Karpas-422 (cell line): ENCODE data around the gene DNM2. TPM values are rescaled to one million over a fixed set of nuclear protein-coding genes. Genes with fewer than 3 reads are reported as not detected.

Source experiments
- DNase-seq: peaks from one replicate; pipeline ENCODE4 v3.0.0-alpha.2; 2015
- H2AFZ ChIP-seq: fragments of 200-600 bp; sonication (generic); 2 replicates; pipeline ENCODE4 v1.6.1; 2014; ENCODE audit warnings: antibody characterized with exemption, low read length, mixed read lengths
- H3K27ac ChIP-seq: fragments of 200-600 bp; sonication (generic); 2 replicates; pipeline ENCODE4 v1.5.1; 2014; ENCODE audit warnings: mild to moderate bottlenecking, low read length, moderate library complexity
- H3K27me3 ChIP-seq: fragments of 200-600 bp; sonication (generic); 2 replicates; pipeline ENCODE4 v1.6.1; 2014; ENCODE audit warnings: low read length, mixed read lengths
- H3K36me3 ChIP-seq: fragments of 200-600 bp; sonication (generic); 2 replicates; pipeline ENCODE4 v1.6.1; 2014; ENCODE audit warnings: low read length, mixed read lengths; ENCODE audit not compliant: insufficient read depth
- H3K4me1 ChIP-seq: fragments of 200-600 bp; sonication (generic); 2 replicates; pipeline ENCODE4 v1.6.1; 2014; ENCODE audit warnings: mild to moderate bottlenecking, low read length, mixed read lengths
- H3K4me2 ChIP-seq: fragments of 200-600 bp; sonication (generic); 2 replicates; pipeline ENCODE4 v1.6.1; 2014; ENCODE audit warnings: low read length, low read depth, mild to moderate bottlenecking; ENCODE audit not compliant: poor library complexity, severe bottlenecking
- H3K4me3 ChIP-seq: fragments of 200-600 bp; sonication (generic); 2 replicates; pipeline ENCODE4 v1.5.1; 2014; ENCODE audit warnings: mild to moderate bottlenecking, antibody characterized with exemption, low read length, mixed read lengths
- H3K79me2 ChIP-seq: fragments of 200-600 bp; sonication (generic); 2 replicates; pipeline ENCODE4 v1.6.1; 2014; ENCODE audit warnings: mild to moderate bottlenecking, low read length, mixed read lengths
- H3K9ac ChIP-seq: fragments of 200-600 bp; sonication (generic); 2 replicates; pipeline ENCODE4 v1.6.0; 2014; ENCODE audit warnings: low read length
- H3K9me2 ChIP-seq: fragments of 200-600 bp; sonication (generic), shearing (Covaris generic); replicated peaks from 2 replicates; pipeline ENCODE4 v1.6.0; 2014; ENCODE audit warnings: mild to moderate bottlenecking, low read length, moderate library complexity; ENCODE audit not compliant: insufficient read depth
- H3K9me3 ChIP-seq: fragments of 300-700, 200-600 bp; sonication (generic); 2 replicates; pipeline ENCODE4 v1.6.1; 2014; ENCODE audit warnings: low read length, mixed read lengths
- H4K20me1 ChIP-seq: fragments of 200-600 bp; sonication (generic); 2 replicates; pipeline ENCODE4 v1.6.1; 2014; ENCODE audit warnings: mild to moderate bottlenecking, antibody characterized with exemption, low read length, low read depth; ENCODE audit not compliant: insufficient read depth
- total RNA-seq: library from RNA; depleted of rRNA; stranded (reverse); fragments of >200 nt; shearing (Covaris generic); gene quantifications from 2 replicates; pipeline ENCODE4 v1.2.3, GENCODE V29; 2014; ENCODE audit warnings: low replicate concordance

DNM2 gene
- total RNA-seq, 1 experiment from 2014 or later, result 91.1 TPM

- H3K9ac ChIP-seq, result no peak overlapping the region
These were observed 91.2 kb downstream of the DNM2 start for GRCh38 chr19:10808937-10809649.

GRCh38 chr19:10809651-10810285 is 91.9 kb downstream of the DNM2 start:
- Histone ChIP-seq H3K9ac (no peak overlapping the region), H3K4me2 (no peak overlapping the region), H3K36me3 (peaks cover 5% of the 10 kb centered on the region; the same call in 1 of the 2 replicates), H3K79me2 (no peaks in the 10 kb centered on the region), H3K27me3 (no peaks in the 10 kb centered on the region), H2AFZ (no peak overlapping the region), H3K4me3 (no peak overlapping the region), H3K27ac (no peak overlapping the region), H3K9me2 (no peaks in the 10 kb centered on the region), H3K4me1 (no peaks in the 10 kb centered on the region), H3K9me3 (no peaks in the 10 kb centered on the region), H4K20me1 (no peaks in the 10 kb centered on the region)
- DNase-seq, result no peak

More at GRCh38 chr19:10808937-10809649, 91.2 kb downstream of the DNM2 start:
- Histone ChIP-seq H3K27ac (no peak overlapping the region), H4K20me1 (no peaks in the 10 kb centered on the region), H3K4me2 (no peak overlapping the region), H3K36me3 (peaks cover 5% of the 10 kb centered on the region; the same call in 1 of the 2 replicates), H3K79me2 (no peaks in the 10 kb centered on the region), H3K27me3 (no peaks in the 10 kb centered on the region), H3K9me2 (no peaks in the 10 kb centered on the region), H3K4me1 (no peaks in the 10 kb centered on the region), H3K9me3 (no peaks in the 10 kb centered on the region), H2AFZ (no peak overlapping the region), H3K4me3 (no peak overlapping the region)
- no peak for DNase-seq

GRCh38 chr19:10811391-10812111 is 93.7 kb downstream of the DNM2 start:
- Histone ChIP-seq H4K20me1 (no peaks in the 10 kb centered on the region), H3K4me2 (no peak overlapping the region), H3K4me3 (no peak overlapping the region), H3K9me3 (no peaks in the 10 kb centered on the region), H3K36me3 (no peaks in the 10 kb centered on the region), H3K4me1 (no peaks in the 10 kb centered on the region), H3K27me3 (no peaks in the 10 kb centered on the region), H3K79me2 (no peaks in the 10 kb centered on the region), H3K27ac (no peak overlapping the region), H3K9ac (no peak overlapping the region), H2AFZ (no peak overlapping the region), H3K9me2 (no peaks in the 10 kb centered on the region)
- no peak for DNase-seq

GRCh38 chr19:10812196-10812595 is 94.3 kb downstream of the DNM2 start:
- no peak overlapping the region for H3K4me2 ChIP-seq
- no peak overlapping the region for H3K9ac ChIP-seq
- no peaks in the 10 kb centered on the region for H4K20me1 ChIP-seq
- no peak overlapping the region for H2AFZ ChIP-seq
- H3K27ac ChIP-seq, result no peak overlapping the region
- no peaks in the 10 kb centered on the region for H3K4me1 ChIP-seq
- no peaks in the 10 kb centered on the region for H3K36me3 ChIP-seq
- H3K4me3 ChIP-seq, result no peak overlapping the region
- DNase-seq, result no peak
- no peaks in the 10 kb centered on the region for H3K9me2 ChIP-seq
- no peaks in the 10 kb centered on the region for H3K9me3 ChIP-seq
- no peaks in the 10 kb centered on the region for H3K27me3 ChIP-seq
- H3K79me2 ChIP-seq, result no peaks in the 10 kb centered on the region

GRCh38 chr19:10812902-10813404 is 95.1 kb downstream of the DNM2 start:
- H3K36me3 ChIP-seq, result no peaks in the 10 kb centered on the region
- no peak overlapping the region for H3K4me3 ChIP-seq
- H3K79me2 ChIP-seq, result no peaks in the 10 kb centered on the region
- no peak overlapping the region for H3K4me2 ChIP-seq
- H2AFZ ChIP-seq, result no peak overlapping the region
- H3K9me2 ChIP-seq, result no peaks in the 10 kb centered on the region
- H3K4me1 ChIP-seq, result no peaks in the 10 kb centered on the region
- no peak overlapping the region for H3K27ac ChIP-seq
- H3K9ac ChIP-seq, result no peak overlapping the region
- no peaks in the 10 kb centered on the region for H4K20me1 ChIP-seq
- no peaks in the 10 kb centered on the region for H3K9me3 ChIP-seq
- DNase-seq, result no peak
- H3K27me3 ChIP-seq, result no peaks in the 10 kb centered on the region

GRCh38 chr19:10815007-10815536 is 97.2 kb downstream of the DNM2 start:
- Histone ChIP-seq H3K9me3 (no peaks in the 10 kb centered on the region), H3K27me3 (no peaks in the 10 kb centered on the region), H4K20me1 (no peaks in the 10 kb centered on the region), H3K27ac (no peak overlapping the region), H3K4me3 (no peak overlapping the region), H3K79me2 (no peaks in the 10 kb centered on the region), H3K9me2 (no peaks in the 10 kb centered on the region), H2AFZ (no peak overlapping the region), H3K4me1 (no peaks in the 10 kb centered on the region), H3K4me2 (no peak overlapping the region), H3K36me3 (no peaks in the 10 kb centered on the region), H3K9ac (no peak overlapping the region)
- DNase-seq, result no peak

GRCh38 chr19:10815969-10816644 is 98.2 kb downstream of the DNM2 start:
- H3K36me3 ChIP-seq, result peaks cover 4% of the 10 kb centered on the region; the same call in 1 of the 2 replicates

More at GRCh38 chr19:10815969-10816644, 98.2 kb downstream of the DNM2 start:
- Histone ChIP-seq H3K9ac (no peak overlapping the region), H3K4me2 (no peak overlapping the region), H3K27me3 (no peaks in the 10 kb centered on the region), H3K4me1 (no peaks in the 10 kb centered on the region), H3K9me3 (no peaks in the 10 kb centered on the region), H3K4me3 (no peak overlapping the region), H3K79me2 (no peaks in the 10 kb centered on the region), H4K20me1 (no peaks in the 10 kb centered on the region), H3K27ac (no peak overlapping the region), H3K9me2 (no peaks in the 10 kb centered on the region), H2AFZ (no peak overlapping the region)
- no peak for DNase-seq
